Keratinocyte (primary cell): ENCODE measurements around the gene RELL2. TPM values are rescaled to one million over a fixed set of nuclear protein-coding genes. Genes with fewer than 3 reads are reported as not detected.

Experiments used
- DNase-seq: peaks from one replicate; pipeline ENCODE4 v3.0.0-alpha.2; 2011; ENCODE audit warnings: low read depth, missing footprints, low spot score
- FAIRE-seq: peaks from 2 replicates; lab custom pipeline; 2011; peaks lifted over from hg19 to GRCh38; lab: Jason Lieb, UNC
- H2AFZ ChIP-seq: 2 replicates; pipeline ENCODE4 v1.6.0; 2012; ENCODE audit warnings: low read length, control low read depth, inconsistent platforms; ENCODE audit not compliant: control insufficient read depth
- H3K27ac ChIP-seq: 2 replicates; pipeline ENCODE4 v1.5.1; 2011; ENCODE audit warnings: low read length; ENCODE audit not compliant: control insufficient read depth, insufficient read depth
- H3K27me3 ChIP-seq: 3 replicates; pipeline ENCODE4 v1.6.0; 2011; ENCODE audit warnings: low read length; ENCODE audit not compliant: control insufficient read depth, insufficient read depth; ENCODE audit errors: extremely low read depth
- H3K36me3 ChIP-seq, 2 experiments: 2 replicates in 1 of 2; 3 replicates in 1 of 2; pipeline ENCODE4 v1.5.1; 2011; ENCODE audit warnings: low read length in 2 of 2, mild to moderate bottlenecking in 1 of 2; ENCODE audit not compliant: control insufficient read depth in 2 of 2, insufficient read depth in 2 of 2; ENCODE audit errors: extremely low read depth in 1 of 2
- H3K4me1 ChIP-seq: 3 replicates; pipeline ENCODE4 v1.5.1; 2011; ENCODE audit warnings: low read length; ENCODE audit not compliant: control insufficient read depth, insufficient read depth; ENCODE audit errors: extremely low read depth
- H3K4me2 ChIP-seq: 3 replicates; pipeline ENCODE4 v1.6.0; 2011; ENCODE audit warnings: low read depth, low read length; ENCODE audit not compliant: control insufficient read depth, insufficient read depth; ENCODE audit errors: extremely low read depth
- H3K4me3 ChIP-seq, 3 experiments: fragments of 200-600 bp in 1 of 3; sonication (generic) in 1 of 3; 2 replicates in 2 of 3; 3 replicates in 1 of 3; pipeline ENCODE4 v1.5.1; 2011 to 2016; ENCODE audit warnings: low read length in 3 of 3, mild to moderate bottlenecking in 3 of 3, control low read depth in 2 of 3, inconsistent platforms in 1 of 3, low read depth in 1 of 3, mixed read lengths in 1 of 3, mixed run types in 1 of 3, moderate library complexity in 1 of 3; ENCODE audit not compliant: control insufficient read depth in 2 of 3, insufficient read depth in 2 of 3; ENCODE audit errors: extremely low read depth in 1 of 3
- H3K79me2 ChIP-seq: 2 replicates; pipeline ENCODE4 v1.6.0; 2012; ENCODE audit warnings: low read length; ENCODE audit not compliant: control insufficient read depth, insufficient read depth
- H3K9ac ChIP-seq: 3 replicates; pipeline ENCODE4 v1.6.0; 2011; ENCODE audit warnings: low read length; ENCODE audit not compliant: control insufficient read depth, insufficient read depth; ENCODE audit errors: extremely low read depth
- H3K9me1 ChIP-seq: 3 replicates; pipeline ENCODE4 v1.6.0; 2011; ENCODE audit warnings: low read length; ENCODE audit not compliant: control insufficient read depth, insufficient read depth; ENCODE audit errors: extremely low read depth
- H3K9me3 ChIP-seq: 2 replicates; pipeline ENCODE4 v1.5.1; 2012; ENCODE audit warnings: low read depth, low read length; ENCODE audit not compliant: control insufficient read depth
- H4K20me1 ChIP-seq: 3 replicates; pipeline ENCODE4 v1.6.0; 2011; ENCODE audit warnings: low read length; ENCODE audit not compliant: control insufficient read depth, insufficient read depth; ENCODE audit errors: extremely low read depth
- EZH2 ChIP-seq: IDR thresholded peaks from one replicate; pipeline ENCODE4 v1.6.1; 2012; ENCODE audit warnings: inconsistent platforms, mild to moderate bottlenecking, low read length, moderate library complexity
- dilution Hi-C: fragments of 300-500 bp; cut with MboI; formaldehyde crosslinking; loops from one replicate; pipeline ENCODE4 v1.7.0; 2020; ENCODE audit warnings: low sequenced_read_pairs; ENCODE audit not compliant: extremely low pct_ligation_motif_present
- polyA plus RNA-seq, 5 experiments: library from polyadenylated mRNA; depleted of rRNA in 3 of 5; stranded (reverse) in 3 of 5; stranded (forward) in 1 of 5; unstranded in 1 of 5; fragments of >200 nt; gene quantifications; 1 replicate in 1 of 5; 2 replicates in 3 of 5; 3 replicates in 1 of 5; pipeline versions ENCODE4 v1.2.1 to v1.2.3, GENCODE V29; 2011 to 2012; ENCODE audit warnings: missing spikeins in 2 of 5, low read depth in 1 of 5, low replicate concordance in 1 of 5
- TF ChIP-seq, protein P1 (sequence below), 3 experiments: IDR thresholded peaks in 1 of 3; conservative IDR thresholded peaks in 1 of 3; optimal IDR thresholded peaks in 1 of 3; 2 replicates in 2 of 3; 3 replicates in 1 of 3; pipeline versions ENCODE3 to v1.5.1; 2011; ENCODE audit warnings: low read length in 3 of 3, mild to moderate bottlenecking in 3 of 3, moderate library complexity in 2 of 3, control low read depth in 1 of 3, inconsistent platforms in 1 of 3; ENCODE audit not compliant: insufficient read depth in 2 of 3; ENCODE audit errors: extremely low read depth in 1 of 3

The RELL2 gene
- polyA plus RNA-seq, 1 donor (not counting 4 experiments of a cell fraction or from before 2014, with no cell fraction given), result 8.9 TPM

DNA sequence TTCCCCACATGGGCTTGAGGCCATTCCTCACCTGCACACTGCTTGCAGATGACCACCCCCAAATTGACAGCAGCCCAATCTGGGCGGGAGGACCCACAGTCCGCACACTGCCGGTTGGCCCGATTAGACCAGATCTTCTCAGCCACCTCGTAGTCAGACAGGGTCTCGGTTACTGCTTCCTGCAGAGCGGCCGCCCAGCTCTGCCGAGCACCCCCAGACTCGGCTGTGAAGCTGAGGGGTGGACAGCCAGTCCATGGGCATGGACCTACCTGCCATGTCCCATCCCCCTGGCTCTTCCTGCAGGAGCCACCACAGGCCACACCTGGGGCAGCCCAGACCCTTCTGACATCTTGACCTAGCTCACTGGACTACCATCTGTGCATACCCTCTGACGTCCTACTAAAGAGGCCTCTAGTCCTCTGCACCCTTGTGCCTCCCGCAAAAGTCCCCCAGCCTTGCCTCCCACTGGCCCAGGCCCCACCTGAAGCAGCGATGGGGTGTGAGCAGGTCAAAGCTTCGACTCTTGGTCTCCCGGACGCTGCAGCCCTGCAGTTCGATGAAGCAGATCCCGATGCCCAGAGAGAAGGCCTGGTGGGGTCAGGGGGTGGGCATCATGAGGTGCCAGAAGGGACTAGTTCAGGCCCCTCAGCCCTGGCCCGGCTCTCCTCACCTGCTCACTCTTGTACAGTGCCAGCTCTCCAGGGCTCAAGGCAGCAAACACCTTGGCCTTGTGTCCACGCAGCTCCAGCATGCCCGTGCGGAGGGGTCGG is 35.5 kb downstream of the RELL2 start:
- peaks cover 8% of the 10 kb centered on the region for H3K4me1 ChIP-seq
- no peak overlapping the region for H3K4me3 ChIP-seq
- dilution Hi-C loops, result no loop called here
- no peak overlapping the region for H3K9ac ChIP-seq
- no peaks in the 10 kb centered on the region for H3K9me3 ChIP-seq
- no peak for FAIRE-seq
- H2AFZ ChIP-seq, result no peak overlapping the region
- no peaks in the 10 kb centered on the region for H3K36me3 ChIP-seq
- H3K27ac ChIP-seq, result no peak overlapping the region
- no peaks in the 10 kb centered on the region for H4K20me1 ChIP-seq
- H3K79me2 ChIP-seq, result no peaks in the 10 kb centered on the region
- no peak for TF ChIP-seq EZH2
- TF ChIP-seq, protein P1, sequence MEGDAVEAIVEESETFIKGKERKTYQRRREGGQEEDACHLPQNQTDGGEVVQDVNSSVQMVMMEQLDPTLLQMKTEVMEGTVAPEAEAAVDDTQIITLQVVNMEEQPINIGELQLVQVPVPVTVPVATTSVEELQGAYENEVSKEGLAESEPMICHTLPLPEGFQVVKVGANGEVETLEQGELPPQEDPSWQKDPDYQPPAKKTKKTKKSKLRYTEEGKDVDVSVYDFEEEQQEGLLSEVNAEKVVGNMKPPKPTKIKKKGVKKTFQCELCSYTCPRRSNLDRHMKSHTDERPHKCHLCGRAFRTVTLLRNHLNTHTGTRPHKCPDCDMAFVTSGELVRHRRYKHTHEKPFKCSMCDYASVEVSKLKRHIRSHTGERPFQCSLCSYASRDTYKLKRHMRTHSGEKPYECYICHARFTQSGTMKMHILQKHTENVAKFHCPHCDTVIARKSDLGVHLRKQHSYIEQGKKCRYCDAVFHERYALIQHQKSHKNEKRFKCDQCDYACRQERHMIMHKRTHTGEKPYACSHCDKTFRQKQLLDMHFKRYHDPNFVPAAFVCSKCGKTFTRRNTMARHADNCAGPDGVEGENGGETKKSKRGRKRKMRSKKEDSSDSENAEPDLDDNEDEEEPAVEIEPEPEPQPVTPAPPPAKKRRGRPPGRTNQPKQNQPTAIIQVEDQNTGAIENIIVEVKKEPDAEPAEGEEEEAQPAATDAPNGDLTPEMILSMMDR (optimal IDR thresholded peaks at IDR 0.05 in 1 of 3, IDR thresholded peaks at IDR 0.05 in 1 of 3, conservative IDR thresholded peaks at IDR 0.05 in 1 of 3; ENCODE audit: extremely low read depth in 1 of 3, insufficient read depth in 2 of 3, low read length in 3 of 3), result no peak
- H3K4me2 ChIP-seq, result no peak overlapping the region
- DNase-seq, result no peak
- no peaks in the 10 kb centered on the region for H3K9me1 ChIP-seq
- no peaks in the 10 kb centered on the region for H3K27me3 ChIP-seq

DNA sequence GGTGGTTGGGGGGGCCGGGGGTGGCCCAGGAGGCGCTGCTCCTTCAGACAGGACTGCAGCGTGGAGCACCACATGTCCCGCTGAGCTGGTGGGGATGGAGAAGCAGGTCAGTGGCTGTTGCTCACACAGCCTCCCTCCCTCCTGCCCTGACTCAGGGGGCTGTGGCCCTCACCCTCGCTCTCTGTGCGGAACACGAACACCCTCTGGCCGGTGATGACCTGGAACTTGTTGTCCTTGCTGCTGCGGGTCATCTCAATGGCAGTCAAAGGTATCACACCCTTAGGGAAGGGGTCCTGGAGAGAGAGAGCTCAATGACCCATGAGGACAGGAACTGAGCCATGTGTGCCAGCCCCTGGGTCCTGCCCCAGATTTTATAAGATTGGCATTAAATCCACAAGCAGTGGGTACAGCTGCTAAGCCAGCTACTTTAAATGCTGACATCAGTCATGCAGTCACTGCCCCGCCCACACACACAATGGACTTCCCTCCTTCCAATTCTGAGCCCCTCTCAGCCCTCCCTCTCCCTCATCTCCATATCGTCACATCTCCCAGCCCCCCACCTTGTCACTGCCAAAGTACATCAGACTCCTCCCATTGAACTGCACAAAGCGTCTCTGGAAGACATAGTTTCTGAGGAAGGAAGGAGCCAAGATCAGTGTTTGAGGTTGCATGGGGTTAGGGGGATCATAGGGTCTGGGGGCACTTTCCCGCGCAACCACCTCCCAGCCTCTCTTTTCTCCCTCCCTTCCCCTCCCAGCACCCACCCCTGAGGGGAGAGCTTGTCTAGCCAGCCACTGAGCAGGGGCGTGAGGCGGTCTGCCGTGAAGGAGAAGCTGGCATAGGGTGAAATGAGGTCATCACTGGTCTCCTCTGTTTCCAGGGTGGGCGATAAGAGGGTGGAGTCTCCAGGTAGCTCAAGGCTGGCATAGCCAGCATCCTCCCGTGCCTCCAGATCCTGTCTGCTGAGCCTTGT is 36.3 kb downstream of the RELL2 start:
- peaks cover 8% of the 10 kb centered on the region for H3K4me1 ChIP-seq
- dilution Hi-C loops, result no loop called here
- FAIRE-seq (no peak), DNase-seq (no peak)
- no peaks in the 10 kb centered on the region for H3K9me1 ChIP-seq
- H3K36me3 ChIP-seq, result no peaks in the 10 kb centered on the region
- H2AFZ ChIP-seq, result no peak overlapping the region
- TF ChIP-seq, protein P1 (optimal IDR thresholded peaks at IDR 0.05 in 1 of 3, IDR thresholded peaks at IDR 0.05 in 1 of 3, conservative IDR thresholded peaks at IDR 0.05 in 1 of 3; ENCODE audit: extremely low read depth in 1 of 3, insufficient read depth in 2 of 3, low read length in 3 of 3), result no peak
- TF ChIP-seq EZH2, result no peak
- no peaks in the 10 kb centered on the region for H4K20me1 ChIP-seq
- no peak overlapping the region for H3K9ac ChIP-seq
- H3K79me2 ChIP-seq, result no peaks in the 10 kb centered on the region
- H3K9me3 ChIP-seq, result no peaks in the 10 kb centered on the region
- no peak overlapping the region for H3K4me3 ChIP-seq
- no peak overlapping the region for H3K27ac ChIP-seq
- H3K4me2 ChIP-seq, result no peak overlapping the region
- no peaks in the 10 kb centered on the region for H3K27me3 ChIP-seq
